K562 (cell line): Measurements from ENCODE around the gene BCAM. TPM values are rescaled to one million over a fixed set of nuclear protein-coding genes. Genes with fewer than 3 reads are reported as not detected.

Experiments
- ATAC-seq: fragments of 200-7000 bp; cut with Tn5 transposase; 3 replicates; pipeline ENCODE4 v1.9.1; 2020; ENCODE audit warnings: moderate library complexity
- BruUV-seq: library from RNA; stranded (reverse); fragments of 400-500 nt; replicated peaks from 2 replicates; lab custom pipeline; 2021; lab: Mats Ljungman, UMichigan
- CTCF ChIA-PET: fragments of 300-600 bp; formaldehyde crosslinking; extraction: SDS; loops from one replicate; lab custom pipeline; 2021; ENCODE audit warnings: low intra/inter-chr PET ratio; lab: Yijun Ruan, JAX
- POLR2A ChIA-PET: fragments of 300-600, 350-650 bp; sonication (Branson Sonifier 250); formaldehyde crosslinking; extraction: SDS; loops from one replicate; lab custom pipeline; 2021; ENCODE audit warnings: antibody characterized with exemption, inconsistent platforms; lab: Yijun Ruan, JAX
- DNase-seq, 4 experiments: peaks; one replicate each; pipeline versions ENCODE4 v3.0.0 to v3.0.0-alpha.2; 2011 to 2018; ENCODE audit warnings: low spot score in 3 of 4, mixed read lengths in 3 of 4; ENCODE audit errors: extremely low read depth in 1 of 4
- FAIRE-seq: peaks from 2 replicates; lab custom pipeline; 2011; peaks lifted over from hg19 to GRCh38; lab: Jason Lieb, UNC
- H2AFZ ChIP-seq: 2 replicates; pipeline ENCODE4 v1.6.0; 2011; ENCODE audit warnings: low read depth, low read length, control low read depth, inconsistent platforms
- H3K27ac ChIP-seq: fragments of 200-600 bp; 3 replicates; pipeline ENCODE4 v1.8.0; 2011; ENCODE audit warnings: low read depth, mild to moderate bottlenecking, control low read depth, inconsistent platforms, low read length, moderate library complexity, mixed read lengths; ENCODE audit errors: extremely low read depth
- H3K27me3 ChIP-seq, 2 experiments: fragments of 300-600 bp in 1 of 2; 2 replicates in 1 of 2; 3 replicates in 1 of 2; pipeline versions ENCODE4 v1.6.0 to v1.8.0; 2011; ENCODE audit warnings: inconsistent platforms in 2 of 2, low read length in 2 of 2, mild to moderate bottlenecking in 1 of 2, mixed read lengths in 1 of 2, moderate library complexity in 1 of 2; ENCODE audit not compliant: control insufficient read depth in 2 of 2, insufficient read depth in 2 of 2
- H3K36me3 ChIP-seq: fragments of 300-600 bp; 3 replicates; pipeline ENCODE4 v1.8.0; 2011; ENCODE audit warnings: mild to moderate bottlenecking, low read length, inconsistent platforms; ENCODE audit not compliant: control insufficient read depth, insufficient read depth
- H3K4me1 ChIP-seq, 2 experiments: fragments of 200-600 bp in 1 of 2; replicated peaks in 1 of 2; 2 replicates in 1 of 2; 3 replicates in 1 of 2; pipeline versions ENCODE4 v1.5.1 to v1.8.0; 2011; ENCODE audit warnings: inconsistent platforms in 2 of 2, low read length in 2 of 2, mild to moderate bottlenecking in 1 of 2, mixed read lengths in 1 of 2, moderate library complexity in 1 of 2; ENCODE audit not compliant: control insufficient read depth in 2 of 2, insufficient read depth in 2 of 2
- H3K4me2 ChIP-seq: 2 replicates; pipeline ENCODE4 v1.6.1; 2011; ENCODE audit warnings: low read length, control low read depth, inconsistent platforms, mixed read lengths; ENCODE audit not compliant: insufficient read depth
- H3K4me3 ChIP-seq: fragments of 200-600 bp; sonication (generic), shearing (Covaris generic); 2 replicates; pipeline ENCODE4 v1.5.1; 2016; ENCODE audit warnings: control low read depth, inconsistent platforms
- H3K79me2 ChIP-seq: fragments of 200-600 bp; 3 replicates; pipeline ENCODE4 v1.8.0; 2011; ENCODE audit warnings: low read length, inconsistent platforms; ENCODE audit not compliant: control insufficient read depth, insufficient read depth
- H3K9ac ChIP-seq, 2 experiments: 2 replicates each; pipeline versions ENCODE4 v1.6.0 to v1.6.1; 2011; ENCODE audit warnings: low read depth in 2 of 2, low read length in 2 of 2, control low read depth in 1 of 2, inconsistent platforms in 1 of 2, mild to moderate bottlenecking in 1 of 2, mixed read lengths in 1 of 2; ENCODE audit not compliant: insufficient read depth in 1 of 2
- H3K9me1 ChIP-seq: one replicate; pipeline ENCODE4 v1.6.0; 2011; ENCODE audit warnings: inconsistent platforms, mild to moderate bottlenecking, low read length, moderate library complexity; ENCODE audit not compliant: control insufficient read depth, insufficient read depth
- H3K9me3 ChIP-seq: replicated peaks from 2 replicates; pipeline ENCODE4 v1.5.1; 2011; ENCODE audit warnings: low read depth, low read length, inconsistent platforms; ENCODE audit not compliant: control insufficient read depth, insufficient read depth
- H4K20me1 ChIP-seq: replicated peaks from 2 replicates; pipeline ENCODE4 v1.6.1; 2011; ENCODE audit warnings: low read length, inconsistent platforms, mixed read lengths; ENCODE audit not compliant: control insufficient read depth, insufficient read depth
- BDP1 ChIP-seq: IDR thresholded peaks from 3 replicates; pipeline ENCODE4 v1.6.1; 2011; ENCODE audit not compliant: insufficient read length, insufficient read depth
- HINFP ChIP-seq: fragments of 450-650 bp; conservative IDR thresholded peaks from 2 replicates; pipeline ENCODE4 v1.6.1; 2016; ENCODE audit warnings: missing genetic modification characterization, low read depth, mild to moderate bottlenecking, control low read depth, missing compliant biosample characterization
- IFI16 ChIP-seq: fragments of 250-450 bp; sonication (Bioruptor Pico); IDR thresholded peaks from 2 replicates; pipeline ENCODE4 v2.1.2; 2022; ENCODE audit warnings: mild to moderate bottlenecking, inconsistent platforms
- ILF3 ChIP-seq: fragments of 450-650 bp; IDR thresholded peaks from 2 replicates; pipeline ENCODE4 v1.6.1; 2018; ENCODE audit warnings: antibody characterized with exemption, mild to moderate bottlenecking, moderate library complexity, borderline replicate concordance
- KHSRP ChIP-seq: fragments of 450-650 bp; IDR thresholded peaks from 2 replicates; pipeline ENCODE4 v1.6.1; 2017
- NFYB ChIP-seq: IDR thresholded peaks from 2 replicates; pipeline ENCODE4 v1.6.1; 2011; ENCODE audit warnings: mild to moderate bottlenecking, moderate library complexity; ENCODE audit not compliant: insufficient read length; ENCODE audit errors: extremely low read depth
- NKRF ChIP-seq: fragments of 450-650 bp; IDR thresholded peaks from 2 replicates; pipeline ENCODE4 v1.6.1; 2016; ENCODE audit warnings: borderline replicate concordance
- POLR3A ChIP-seq: IDR thresholded peaks from 2 replicates; pipeline ENCODE4 v1.6.1; 2011; ENCODE audit warnings: borderline replicate concordance, mild to moderate bottlenecking, moderate library complexity; ENCODE audit not compliant: insufficient read length, insufficient read depth; ENCODE audit errors: extremely low read depth
- TEAD4 ChIP-seq, 2 experiments: sonication (generic) in 1 of 2; formaldehyde crosslinking in 1 of 2; IDR thresholded peaks; 2 replicates each; pipeline versions ENCODE4 v1.6.1 to v1.8.0; 2012 to 2022; ENCODE audit warnings: borderline replicate concordance in 1 of 2, inconsistent platforms in 1 of 2, low read length in 1 of 2, mild to moderate bottlenecking in 1 of 2, missing genetic modification reagents in 1 of 2
- THRAP3 ChIP-seq: fragments of 450-650 bp; IDR thresholded peaks from 2 replicates; pipeline ENCODE4 v1.6.1; 2016; ENCODE audit warnings: mild to moderate bottlenecking, inconsistent platforms, borderline replicate concordance
- ZNF133 ChIP-seq: fragments of 250-450 bp; sonication (Bioruptor Pico); IDR thresholded peaks from 2 replicates; pipeline ENCODE4 v1.4.0; 2020; ENCODE audit warnings: mild to moderate bottlenecking
- ZNF518B ChIP-seq: fragments of 250-450 bp; sonication (Bioruptor Pico); IDR thresholded peaks from 2 replicates; pipeline ENCODE4 v1.5.0; 2021; ENCODE audit warnings: mild to moderate bottlenecking, moderate library complexity
- WGBS: fragments of 100-300 bp; shearing (Covaris generic); methylation state at CpG from one replicate; pipeline ENCODE4 v1.1.6; 2016; ENCODE audit warnings: low coverage, mixed read lengths; ENCODE audit not compliant: insufficient coverage; ENCODE audit errors: missing lambda C conversion rate; 5-methylcytosine and 5-hydroxymethylcytosine counted together
- in situ Hi-C: fragments of 300-500 bp; cut with MboI; formaldehyde crosslinking; loops from 4 replicates; pipeline ENCODE4 v1.15.0; 2018; ENCODE audit warnings: inconsistent platforms, mixed read lengths
- intact Hi-C: fragments of 100-400 bp; cut with micrococcal nuclease; formaldehyde crosslinking; loops from 2 replicates; pipeline ENCODE4 v1.14.2; 2022
- polyA plus RNA-seq, 8 experiments: library from polyadenylated mRNA; depleted of rRNA in 4 of 8; stranded (reverse) in 5 of 8; unstranded in 3 of 8; fragments of >200 nt; fragmentation: Nextera tagmentation in 2 of 8; fragmentation: Illumina TruSeq in 1 of 8; extraction: Ambion mirVana in 2 of 8; extraction: Trizol in 1 of 8; gene quantifications; 2 replicates each; pipeline versions ENCODE4 v1.2.1 to v1.2.3, GENCODE V29; 2011 to 2014; ENCODE audit warnings: inconsistent platforms in 1 of 8, missing spikeins in 1 of 8
- total RNA-seq, 7 experiments: library from RNA; depleted of rRNA in 6 of 7; stranded (reverse); fragments of >200 nt in 6 of 7; fragmentation: Illumina TruSeq in 2 of 7; extraction: Trizol in 2 of 7; gene quantifications; 2 replicates each; pipeline versions ENCODE4 v1.2.1 to v1.2.3, GENCODE V29; 2011 to 2021; ENCODE audit warnings: low replicate concordance in 1 of 7

Gene BCAM
- total and polyA plus RNA-seq, 9 of the 15 experiments (the other 6 are each of a cell fraction or from before 2014, with no cell fraction given) = 0.07 to 1.3 (median 0.33) TPM; not detected in 2

GRCh38 chr19:44796701-44797115 lies 12.2 kb upstream of the BCAM start (continued):
- TF ChIP-seq HINFP (tag) = no peak
- no peak for TF ChIP-seq KHSRP
- no peak for TF ChIP-seq IFI16
- TF ChIP-seq THRAP3 = no peak
- no peak for TF ChIP-seq NFYB
- no peak for TF ChIP-seq BDP1

GRCh38 chr19:44799627-44800346 lies 9.1 kb upstream of the BCAM start:
- H3K27ac ChIP-seq = no peak overlapping the region
- H3K9me3 ChIP-seq = no peaks in the 10 kb centered on the region
- intact Hi-C loops (loop anchor here (1.0 kb wide), 1 partner anchor 46 kb away; no protein-coding TSS in a partner anchor), in situ Hi-C loops (no loop called here)
- H2AFZ ChIP-seq = 0 out of 2 replicates have a peak overlapping the region, but pooled peaks have one; percentile 17
- no peak for FAIRE-seq
- POLR2A ChIA-PET = interaction anchor here (1.2 to 1.5 kb wide), 2 partner anchors 10 to 12 kb away, joined by 3 read pairs; no protein-coding TSS in a partner anchor
- H3K4me1 ChIP-seq = peaks cover 3 to 11% of the 10 kb centered on the region in 2 experiments; a peak in 2 of 5 replicates
- 33% methylated on average over 8 of the region's 10 CpGs for WGBS
- H3K9me1 ChIP-seq = no peaks in the 10 kb centered on the region
- H3K36me3 ChIP-seq = no peaks in the 10 kb centered on the region
- DNase-seq = no peak
- no peaks in the 10 kb centered on the region for H3K79me2 ChIP-seq
- peak; percentile 28 for ATAC-seq
- H4K20me1 ChIP-seq = no peaks in the 10 kb centered on the region
- H3K4me3 ChIP-seq = no peak overlapping the region
- peaks cover 12 to 20% of the 10 kb centered on the region in 2 experiments; a peak in 4 of 5 replicates for H3K27me3 ChIP-seq
- no TSS peak for BruUV-seq
- no peak overlapping the region for H3K4me2 ChIP-seq
- peak overlapping the region in 1 of 2 experiments; percentile 43; a peak in 2 of 4 replicates for H3K9ac ChIP-seq
- CTCF ChIA-PET = interaction anchor here (0.5 to 2.3 kb wide), 4 partner anchors 45 to 539 kb away, joined by 3 to 20 read pairs (median 3); partner anchors contain the start of gene NECTIN2
- TF ChIP-seq ZNF133 (CRISPR knock-in tag) (no peak), POLR3A (no peak), TEAD4 (IDR thresholded peaks at IDR 0.05; ENCODE audit: low read length) (no peak), TEAD4 (CRISPR knock-in tag; IDR thresholded peaks at IDR 0.05; ENCODE audit: borderline replicate concordance) (no peak), NKRF (0 out of 2 replicates have a peak, but pooled peaks have one; percentile 24), ILF3 (no peak), ZNF518B (CRISPR knock-in tag) (no peak)
